NCI-H1417 (cell line): ENCODE results near the gene CORO6.
A peak's percentile ranks its signal among the peaks of the same experiment; 100 is the strongest.

ENCODE experiments used
- DNase-seq, 3 experiments: peaks; one replicate each; lab custom pipeline; 2025; lab: John Stamatoyannopoulos, UW

Gene CORO6

DNA sequence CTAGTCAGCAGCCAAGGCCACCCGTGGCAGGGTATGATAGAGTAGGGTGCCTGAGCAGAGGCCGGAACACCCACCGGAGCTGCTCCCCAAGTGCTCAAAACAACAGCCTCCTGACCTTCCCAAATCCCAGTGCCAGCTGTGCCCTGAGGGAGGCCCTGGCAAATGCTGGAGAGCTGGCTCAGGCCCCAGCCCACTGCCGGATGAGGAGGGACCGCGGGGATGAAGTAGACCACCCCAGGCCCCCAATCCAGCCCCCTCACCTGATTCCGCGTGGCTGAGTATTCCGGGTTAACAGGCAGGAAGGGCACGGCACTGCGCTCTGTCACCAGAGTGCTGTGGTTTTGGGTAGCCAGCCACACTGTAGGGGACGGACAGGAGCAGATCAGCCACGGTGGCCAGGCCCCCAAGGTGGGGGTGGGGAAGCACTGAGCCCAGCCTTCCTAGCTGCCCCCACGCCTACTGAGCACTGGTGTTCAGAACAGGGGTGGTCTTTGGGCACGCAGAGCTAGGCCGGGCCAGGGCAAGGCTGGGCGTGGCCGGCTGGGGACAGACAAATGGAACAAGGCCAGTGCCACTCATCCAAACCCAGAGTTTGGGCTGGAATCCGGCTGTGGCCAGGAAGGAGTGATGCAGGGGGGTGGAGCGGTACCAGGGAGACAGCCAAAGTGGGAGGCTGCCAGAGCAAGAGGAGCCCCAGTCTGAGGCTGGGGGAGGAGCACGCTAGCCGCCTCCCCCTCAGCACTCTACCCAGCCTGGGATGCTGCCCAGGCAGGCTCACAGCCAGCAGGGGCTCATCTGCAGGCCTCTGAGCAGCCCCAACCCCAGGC lies 45.1 kb downstream of the CORO6 start:
- no peak for DNase-seq

GRCh38 chr17:29577001-29577370 lies 45.7 kb downstream of the CORO6 start:
- DNase-seq = no peak

DNA sequence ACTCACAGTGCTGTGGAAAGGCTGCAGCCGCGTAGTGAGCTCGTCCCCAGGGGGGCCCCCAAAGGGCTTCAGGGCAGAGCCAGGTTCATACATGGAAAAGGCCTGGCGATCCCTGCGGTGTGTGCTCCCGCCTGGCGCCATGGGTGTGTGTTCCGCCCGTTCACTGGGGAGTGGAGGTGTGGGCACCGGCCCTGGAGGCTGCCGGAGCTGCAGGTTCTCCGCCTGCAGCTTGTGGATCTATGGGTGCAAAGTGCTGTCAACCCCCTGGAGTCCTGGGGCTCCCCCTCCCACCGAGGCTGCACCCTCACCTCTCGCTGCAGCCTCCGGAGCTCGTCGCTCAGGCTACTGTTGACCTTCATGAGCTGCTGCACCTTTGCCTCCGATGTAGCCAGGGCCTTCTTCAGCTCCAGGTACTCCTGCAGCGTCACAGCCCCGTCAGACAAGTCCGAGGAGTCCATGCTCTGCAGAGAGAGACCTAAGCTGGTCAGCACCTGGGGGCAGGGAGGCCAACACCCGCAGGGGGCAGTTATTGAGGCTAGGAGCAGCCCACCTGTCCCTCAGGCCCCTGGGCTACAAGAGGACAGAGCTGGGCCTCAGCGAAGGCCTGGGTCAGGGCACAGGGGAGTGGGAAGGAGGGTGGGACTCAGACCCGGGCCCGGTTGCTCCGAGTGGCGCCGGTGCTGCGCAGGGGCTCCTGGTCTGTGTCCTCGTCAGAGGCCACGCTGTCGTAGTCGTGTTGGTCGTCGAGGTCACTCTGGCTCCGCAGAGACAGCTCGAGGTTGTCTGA lies 46.3 kb downstream of the CORO6 start:
- no peak for DNase-seq

GRCh38 chr17:29575511-29576213 lies 47.0 kb downstream of the CORO6 start:
- DNase-seq = no peak

- no peak for DNase-seq
Observed at GRCh38 chr17:29574732-29575510, 47.8 kb downstream of the CORO6 start.

DNA sequence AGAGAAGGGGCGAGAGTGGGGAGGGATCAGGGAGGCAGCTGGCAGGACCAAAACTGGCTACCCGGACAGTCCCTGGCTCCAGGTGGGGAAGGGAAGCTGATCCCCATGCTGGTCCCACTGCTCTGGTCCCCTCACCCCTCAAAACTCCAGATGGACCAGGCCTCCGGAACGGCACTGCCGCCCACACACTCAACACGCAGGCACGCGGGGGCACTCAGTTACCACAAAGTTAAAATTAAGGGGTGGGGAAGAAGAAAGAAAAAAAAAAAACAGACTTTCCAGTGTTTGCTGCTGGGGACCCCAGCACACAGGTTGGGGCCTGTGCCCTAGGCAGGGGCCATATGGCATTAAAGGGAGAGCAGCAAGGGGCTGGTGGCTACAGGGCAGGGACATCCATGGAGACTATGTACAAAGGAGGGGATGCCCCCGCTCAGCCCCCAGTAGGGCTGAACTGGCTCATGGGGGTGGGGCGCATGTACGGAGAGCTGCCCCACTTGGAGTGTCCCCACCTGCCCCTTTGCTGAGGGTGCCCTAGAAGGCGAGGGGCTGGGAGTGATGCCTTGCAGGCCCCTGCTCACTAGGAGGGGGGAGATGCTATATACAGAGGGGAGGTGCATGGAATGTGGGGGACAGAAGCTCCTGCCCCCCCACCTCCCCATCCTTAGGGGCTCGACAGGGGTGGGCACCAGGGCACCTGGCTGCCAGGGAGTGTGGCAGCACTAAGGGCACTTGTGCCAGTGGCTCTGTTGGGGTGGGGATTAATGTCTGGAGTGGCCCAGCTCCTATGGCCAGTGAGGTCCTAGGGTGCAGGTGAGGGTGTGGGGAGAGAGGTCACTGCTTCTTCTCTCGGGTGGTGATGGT lies 48.6 kb downstream of the CORO6 start:
- DNase-seq = no peak

- no peak for DNase-seq
Observed at GRCh38 chr17:29573558-29573869, 49.2 kb downstream of the CORO6 start.

- DNase-seq = no peak
Observed at GRCh38 chr17:29572691-29573557, 49.8 kb downstream of the CORO6 start.

GRCh38 chr17:29571883-29572681 lies 50.6 kb downstream of the CORO6 start:
- DNase-seq = no peak

DNA sequence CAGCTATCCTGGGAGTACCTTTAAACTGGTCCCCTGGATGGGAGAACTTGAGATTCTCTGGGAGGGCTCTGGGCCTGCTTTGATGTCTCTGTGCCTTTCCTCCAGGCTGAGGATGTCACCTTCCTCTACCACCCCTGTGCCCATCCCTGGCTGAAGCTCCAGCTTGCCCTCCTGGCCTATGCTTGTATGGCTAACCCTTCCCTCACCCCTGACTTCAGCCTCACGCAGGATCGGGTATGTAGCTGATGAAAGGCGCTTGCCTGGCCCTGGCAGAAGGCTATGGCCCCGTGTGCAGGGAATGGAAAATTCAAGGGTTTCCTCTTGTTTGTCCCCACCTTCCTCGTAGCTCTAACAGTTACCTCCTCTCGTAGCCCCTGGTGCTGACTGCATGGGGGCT lies 51.2 kb downstream of the CORO6 start:
- no peak for DNase-seq

GRCh38 chr17:29570521-29570920 lies 52.2 kb downstream of the CORO6 start:
- DNase-seq = no peak

- peak in 1 of 3 experiments; percentile 34 for DNase-seq
Observed at GRCh38 chr17:29569245-29569950, 53.3 kb downstream of the CORO6 start.

- peak; percentile 63 to 86 (median 83) for DNase-seq
Observed at GRCh38 chr17:29568331-29569244, 54.1 kb downstream of the CORO6 start, which contains the start of gene TP53I13. Gene TP53I13, plus strand, starts transcription at chr17:29568701. Its CDS starts 58 bp downstream, at chr17:29568759.

DNA sequence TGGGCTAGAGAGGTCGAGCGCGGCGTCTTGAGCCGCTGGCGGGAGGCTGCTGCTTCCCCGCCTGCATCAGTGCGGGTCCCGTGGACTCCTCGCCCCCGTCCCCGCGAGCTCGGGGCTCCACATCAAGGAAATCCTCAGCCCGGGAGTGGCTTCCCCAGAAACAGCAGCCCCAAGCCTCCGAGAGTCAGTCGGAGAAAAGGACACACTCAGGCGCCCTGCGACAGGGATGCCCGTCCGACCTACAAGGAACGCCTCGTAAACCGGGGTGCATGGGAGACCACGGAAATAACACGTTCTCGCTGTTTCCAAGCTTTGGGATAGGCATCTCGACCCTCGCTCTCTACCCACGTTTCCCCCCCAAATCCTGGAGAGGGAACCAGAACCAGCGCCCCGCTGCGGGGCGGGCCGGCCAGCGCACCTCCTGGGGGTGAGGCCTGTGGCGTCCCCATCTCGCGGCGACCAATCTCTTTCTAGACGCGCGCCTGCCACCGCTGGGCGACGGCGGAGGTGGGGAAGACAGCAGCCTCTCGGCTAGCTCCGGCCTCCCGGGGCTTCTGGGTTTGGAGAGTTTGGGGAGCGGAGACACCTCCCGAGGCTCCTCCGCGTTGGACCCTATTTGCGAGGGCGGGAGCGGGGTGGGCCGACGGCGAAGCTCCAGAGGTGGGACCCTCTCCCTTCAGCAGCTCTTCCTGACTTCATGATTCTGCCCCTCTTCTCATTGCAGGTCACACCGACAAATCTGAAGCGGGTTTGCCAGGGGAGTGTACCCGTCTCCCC lies 55.0 kb downstream of the CORO6 start:
- DNase-seq = peak in 2 of 3 experiments; percentile 72 to 73

DNA sequence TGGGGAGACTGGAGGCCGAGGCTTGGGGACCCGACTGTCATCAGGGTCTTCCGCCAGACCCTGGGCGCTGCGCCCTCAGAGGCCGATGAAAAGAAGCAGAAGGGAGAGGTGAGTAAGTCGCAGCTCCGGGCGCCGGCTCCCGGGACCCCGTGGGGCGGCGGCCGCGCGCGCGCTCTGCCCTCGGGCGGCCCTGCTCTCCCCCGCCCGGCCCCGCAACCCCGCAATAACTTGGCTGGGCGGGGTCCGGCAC lies 55.5 kb downstream of the CORO6 start:
- DNase-seq = no peak

GRCh38 chr17:29566473-29567303 lies 56.0 kb downstream of the CORO6 start, which contains the start of gene ABHD15:
Gene ABHD15, minus strand, starts transcription at chr17:29567037. Its CDS starts 71 bp downstream, at chr17:29566966.
- peak; percentile 40 to 79 (median 70) for DNase-seq
